ENCODE measurements around the gene SALL2. TPM values are rescaled to one million over a fixed set of nuclear protein-coding genes. Genes with fewer than 3 reads are reported as not detected.

The SALL2 gene
- total and polyA plus RNA-seq, 2 of the 8 experiments (the other 6 are each of a cell fraction or from before 2014, with no cell fraction given) = 310 to 360 TPM

- 83% methylated on average over 1 of the region's 1 CpG; no CpG with 5 or more reads in 1 of the 2 experiments for WGBS, 2 experiments (ENCODE audit: extremely low coverage in 1 of 2, insufficient coverage in 1 of 2, insufficient read length in 1 of 2, insufficient replicate concordance in 2 of 2, low coverage in 1 of 2, low lambda C conversion rate in 2 of 2, missing lambda C conversion rate in 1 of 2)
- H3K4ac ChIP-seq (replicated peaks; ENCODE audit: insufficient read length, low read depth, low read length) = no peak overlapping the region
- H3K18ac ChIP-seq (ENCODE audit: extremely low read depth, low read length) = peak overlapping the region; percentile 42; the same call in 1 of the 2 replicates
- 0 out of 2 replicates have a peak overlapping the region, but pooled peaks have one; percentile 9 for H2BK20ac ChIP-seq (ENCODE audit: low read length)
- FAIRE-seq (no peak), DNase-seq (ENCODE audit: low read depth in 1 of 2, low spot score in 2 of 2) (no peak)
- H3K9ac ChIP-seq (replicated peaks in 1 of 4; ENCODE audit: extremely low read depth in 1 of 4, low read depth in 3 of 4, low read length in 3 of 4) = no peak overlapping the region
- H3K4me2 ChIP-seq (ENCODE audit: insufficient read depth in 1 of 2, low read depth in 2 of 2, low read length in 2 of 2) = peak overlapping the region in 1 of 2 experiments; percentile 35; a peak in 1 of 4 replicates
- H3K14ac ChIP-seq (ENCODE audit: insufficient read length) = no peak overlapping the region
- POLR2A ChIA-PET (ENCODE audit: partially characterized antibody) = interaction anchor here (0.6 to 32.5 kb wide), 5 partner anchors 5 to 31 kb away, joined by 3 to 769 read pairs (median 13); partner anchors contain the start of genes METTL3 and SALL2
- CTCF ChIA-PET (ENCODE audit: partially characterized antibody) = interaction anchor here (0.9 to 7.6 kb wide), 6 partner anchors 10 to 31 kb away, joined by 3 to 59 read pairs (median 4); partner anchors contain the start of gene METTL3
- H4K20me1 ChIP-seq (replicated peaks in 1 of 2; ENCODE audit: control insufficient read depth in 1 of 2, insufficient read depth in 2 of 2, low read length in 2 of 2) = peaks cover 0 to 4% of the 10 kb centered on the region in 2 experiments
- H3K23ac ChIP-seq (ENCODE audit: insufficient read length) = no peak overlapping the region
- H4K91ac ChIP-seq (replicated peaks; ENCODE audit: insufficient read length, low read length) = no peak overlapping the region
- peak overlapping the region; percentile 65; the same call in 1 of the 2 replicates for H2AK5ac ChIP-seq (ENCODE audit: low read depth, low read length)
- peaks cover 18 to 45% (median 27%) of the 10 kb centered on the region in 4 experiments for H3K4me1 ChIP-seq (replicated peaks in 1 of 4; ENCODE audit: control insufficient read depth in 3 of 4, insufficient read depth in 4 of 4, low read length in 3 of 4)
- no peak overlapping the region for H2BK120ac ChIP-seq (replicated peaks; ENCODE audit: low read depth, low read length)
- H2BK15ac ChIP-seq (ENCODE audit: low read length) = no peak overlapping the region
- no peaks in the 10 kb centered on the region for H3K27me3 ChIP-seq (replicated peaks in 1 of 4; ENCODE audit: control insufficient read depth in 3 of 4, extremely low read depth in 1 of 4, insufficient read depth in 3 of 4, low read length in 3 of 4)
- no peaks in the 10 kb centered on the region for H3K9me3 ChIP-seq (ENCODE audit: insufficient read depth in 2 of 2, low read depth in 1 of 2, low read length in 1 of 2)
- peaks cover 30 to 73% of the 10 kb centered on the region in 2 experiments for H3K79me2 ChIP-seq (ENCODE audit: control insufficient read depth in 1 of 2, insufficient read depth in 2 of 2, low read length in 2 of 2)
- H3K4me3 ChIP-seq (ENCODE audit: extremely low read depth in 1 of 4, insufficient read depth in 2 of 4, low read depth in 3 of 4, low read length in 4 of 4) = no peak overlapping the region
- H3K79me1 ChIP-seq (ENCODE audit: low read depth, low read length) = peaks cover 10% of the 10 kb centered on the region
- H3K27ac ChIP-seq (ENCODE audit: low read depth, low read length) = peak overlapping the region; percentile 20
- peak overlapping the region; percentile 37; the same call in 1 of the 2 replicates for H2BK5ac ChIP-seq (ENCODE audit: low read depth, low read length)
- H4K8ac ChIP-seq (ENCODE audit: extremely low read depth, insufficient read depth, low read length) = no peak overlapping the region
- H3K36me3 ChIP-seq (ENCODE audit: control insufficient read depth in 2 of 4, insufficient read depth in 4 of 4, low read length in 3 of 4) = peaks cover 5 to 38% (median 9%) of the 10 kb centered on the region in 4 experiments
- H2BK12ac ChIP-seq (ENCODE audit: low read depth, low read length) = peak overlapping the region; percentile 7; the same call in 1 of the 2 replicates
- H4K5ac ChIP-seq (ENCODE audit: insufficient read length, low read depth, low read length) = peak overlapping the region; percentile 28
- no peak overlapping the region for H3K56ac ChIP-seq (replicated peaks; ENCODE audit: insufficient read length, low read depth, low read length)
- no peak overlapping the region for H2AFZ ChIP-seq (ENCODE audit: low read length)
- peaks cover 16% of the 10 kb centered on the region for H3K23me2 ChIP-seq (ENCODE audit: low read depth, low read length)
- TF ChIP-seq CTCF (IDR thresholded peaks at IDR 0.05; ENCODE audit: control extremely low read depth in 1 of 3, insufficient read depth in 1 of 3, low read depth in 1 of 3, low read length in 3 of 3) (no peak), CEBPB (IDR thresholded peaks at IDR 0.05; ENCODE audit: low read depth, low read length) (no peak), RXRA (IDR thresholded peaks at IDR 0.05; ENCODE audit: insufficient read depth, low read depth, low read length) (no peak), SIX5 (IDR thresholded peaks at IDR 0.05; ENCODE audit: low read depth, low read length) (no peak), SRF (IDR thresholded peaks at IDR 0.05; ENCODE audit: low read depth, low read length) (no peak), CHD2 (IDR thresholded peaks at IDR 0.05; ENCODE audit: low read length) (no peak), SUZ12 (IDR thresholded peaks at IDR 0.05; ENCODE audit: low read length) (no peak), BCL11A (IDR thresholded peaks at IDR 0.05; ENCODE audit: low read depth in 2 of 2, low read length in 2 of 2) (no peak), SP1 (IDR thresholded peaks at IDR 0.05; ENCODE audit: low read depth, low read length) (no peak), CREB1 (IDR thresholded peaks at IDR 0.05) (no peak), SP2 (IDR thresholded peaks at IDR 0.05; ENCODE audit: low read length) (no peak)
These were observed 3.4 kb upstream of the SALL2 start for GRCh38 chr14:21529515-21529914.
